HG02623 (cell line): ENCODE data around the gene BCL2L1.

ENCODE experiments used
- ATAC-seq: cut with Tn5 transposase; IDR thresholded peaks from one replicate; pipeline ENCODE4 v1.9.1; 2021; ENCODE audit warnings: moderate library complexity; ENCODE audit not compliant: unreplicated experiment

The BCL2L1 gene

DNA sequence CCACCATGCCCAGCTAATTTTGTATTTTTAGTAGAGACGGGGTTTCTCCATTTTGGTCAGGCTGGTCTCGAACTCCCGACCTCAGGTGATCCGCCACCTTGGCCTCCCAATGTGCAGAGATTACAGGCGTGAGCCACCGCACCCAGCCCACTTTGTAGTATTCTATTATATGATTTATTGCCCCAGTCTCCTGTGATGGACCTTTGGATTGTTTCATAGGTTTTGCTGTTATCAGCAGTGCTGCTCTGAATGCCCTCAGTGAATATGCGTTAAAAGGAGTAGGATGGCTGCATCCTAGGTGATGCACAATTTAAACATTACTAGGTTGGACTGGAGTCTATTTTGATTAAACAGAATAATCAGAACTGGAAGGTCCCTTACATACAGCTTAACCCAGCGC is 107.3 kb downstream of the BCL2L1 start:
- ATAC-seq: no peak
